Calu3 (cell line): ENCODE results near the gene NTMT1. TPM values are rescaled to one million over a fixed set of nuclear protein-coding genes. Genes with fewer than 3 reads are reported as not detected.
A peak's percentile ranks its signal among the peaks of the same experiment; 100 is the strongest.

Source experiments
- BruUV-seq: library from RNA; stranded (reverse); fragments of 400-500 nt; replicated peaks from 2 replicates; lab custom pipeline; 2021; lab: Mats Ljungman, UMichigan
- CTCF ChIA-PET: fragments of 300-600 bp; sonication (Branson Sonifier 250); formaldehyde crosslinking; loops from one replicate; lab custom pipeline; 2022; ENCODE audit warnings: antibody characterized with exemption; lab: Charles Lee
- DNase-seq: peaks from one replicate; pipeline ENCODE4 v3.0.0; 2022
- H3K27ac Mint-ChIP-seq: one replicate; pipeline ENCODE4 v1.8.0; 2022; ENCODE audit warnings: mixed read lengths; ENCODE audit not compliant: unreplicated experiment
- H3K27me3 Mint-ChIP-seq: one replicate; pipeline ENCODE4 v1.8.0; 2022; ENCODE audit warnings: mixed read lengths; ENCODE audit not compliant: unreplicated experiment
- H3K36me3 Mint-ChIP-seq: one replicate; pipeline ENCODE4 v1.8.0; 2022; ENCODE audit warnings: mild to moderate bottlenecking, moderate library complexity, mixed read lengths; ENCODE audit not compliant: insufficient read depth, unreplicated experiment
- H3K4me1 Mint-ChIP-seq: one replicate; pipeline ENCODE4 v1.8.0; 2022; ENCODE audit warnings: mild to moderate bottlenecking, low read depth, mixed read lengths; ENCODE audit not compliant: unreplicated experiment
- H3K4me3 Mint-ChIP-seq: one replicate; pipeline ENCODE4 v1.8.0; 2022; ENCODE audit warnings: mild to moderate bottlenecking, low read depth, moderate library complexity, mixed read lengths; ENCODE audit not compliant: unreplicated experiment
- H3K9me3 Mint-ChIP-seq: one replicate; pipeline ENCODE4 v1.8.0; 2022; ENCODE audit warnings: low read depth, mixed read lengths; ENCODE audit not compliant: unreplicated experiment
- CTCF ChIP-seq: fragments of 200-600 bp; IDR thresholded peaks from one replicate; pipeline ENCODE4 v1.8.0; 2022; ENCODE audit warnings: antibody characterized with exemption; ENCODE audit not compliant: unreplicated experiment
- intact Hi-C: fragments of 100-400 bp; cut with micrococcal nuclease; formaldehyde crosslinking; loops from one replicate; pipeline ENCODE4 v1.10.0; 2022; ENCODE audit not compliant: unreplicated experiment
- total RNA-seq: library from RNA; stranded (reverse); gene quantifications from 2 replicates; pipeline ENCODE4 v1.2.3, GENCODE V29; 2022

NTMT1 gene
- total RNA-seq, 1 experiment from 2014 or later = 36.1 TPM

GRCh38 chr9:129639034-129639630 lies 13.2 kb downstream of the NTMT1 start:
- Mint-ChIP-seq H3K4me3 (no peak overlapping the region), H3K9me3 (no peaks in the 10 kb centered on the region), H3K4me1 (no peaks in the 10 kb centered on the region), H3K36me3 (peaks cover 61% of the 10 kb centered on the region), H3K27ac (no peak overlapping the region), H3K27me3 (no peaks in the 10 kb centered on the region)
- TF ChIP-seq CTCF = no peak
- CTCF ChIA-PET = no interaction called here
- BruUV-seq = no TSS peak
- no peak for DNase-seq
- intact Hi-C loops = no loop called here

- Mint-ChIP-seq H3K4me3 (peak overlapping the region; percentile 83), H3K27me3 (no peaks in the 10 kb centered on the region), H3K36me3 (peaks cover 61% of the 10 kb centered on the region), H3K27ac (peak overlapping the region; percentile 33), H3K4me1 (no peaks in the 10 kb centered on the region), H3K9me3 (no peaks in the 10 kb centered on the region)
- no peak for TF ChIP-seq CTCF
- no TSS peak for BruUV-seq
- intact Hi-C loops = loop anchor here (5.0 kb wide), 1 partner anchor 153 kb away; no protein-coding TSS in a partner anchor
- DNase-seq = no peak
- CTCF ChIA-PET = interaction anchor here (1.0 kb wide), 1 partner anchor 14 kb away, joined by 3 read pairs; the partner anchor contains the start of gene NTMT1
These were observed 13.8 kb downstream of the NTMT1 start for GRCh38 chr9:129639756-129640085.

- peaks cover 56% of the 10 kb centered on the region for H3K36me3 Mint-ChIP-seq
- no peak for DNase-seq
- no peaks in the 10 kb centered on the region for H3K4me1 Mint-ChIP-seq
- H3K4me3 Mint-ChIP-seq = peak overlapping the region; percentile 83
- CTCF ChIA-PET = interaction anchor here (0.6 to 1.0 kb wide), 2 partner anchors 15 to 435 kb away, joined by 3 to 7 read pairs; partner anchors contain the start of gene NTMT1
- intact Hi-C loops = loop anchor here (5.0 kb wide), 1 partner anchor 152 kb away; no protein-coding TSS in a partner anchor
- TF ChIP-seq CTCF = no peak
- no peaks in the 10 kb centered on the region for H3K9me3 Mint-ChIP-seq
- no peaks in the 10 kb centered on the region for H3K27me3 Mint-ChIP-seq
- peak overlapping the region; percentile 33 for H3K27ac Mint-ChIP-seq
- BruUV-seq = no TSS peak
These were observed 14.3 kb downstream of the NTMT1 start for GRCh38 chr9:129640086-129640870.

GRCh38 chr9:129640871-129641749 lies 15.1 kb downstream of the NTMT1 start:
- intact Hi-C loops = loop anchor here (5.0 kb wide), 1 partner anchor 151 kb away; no protein-coding TSS in a partner anchor

More at GRCh38 chr9:129640871-129641749, 15.1 kb downstream of the NTMT1 start:
- H3K27me3 Mint-ChIP-seq = no peaks in the 10 kb centered on the region
- no peaks in the 10 kb centered on the region for H3K4me1 Mint-ChIP-seq
- peak overlapping the region; percentile 83 for H3K4me3 Mint-ChIP-seq
- peak; percentile 3 for DNase-seq
- CTCF ChIA-PET = interaction anchor here (0.6 kb wide), 1 partner anchor 434 kb away, joined by 7 read pairs; no protein-coding TSS in a partner anchor
- no peaks in the 10 kb centered on the region for H3K9me3 Mint-ChIP-seq
- H3K27ac Mint-ChIP-seq = no peak overlapping the region
- TSS peak; percentile 35 for BruUV-seq
- H3K36me3 Mint-ChIP-seq = peaks cover 47% of the 10 kb centered on the region
- TF ChIP-seq CTCF = no peak
